ENCODE results near the gene PRKCA.

The PRKCA gene

DNA sequence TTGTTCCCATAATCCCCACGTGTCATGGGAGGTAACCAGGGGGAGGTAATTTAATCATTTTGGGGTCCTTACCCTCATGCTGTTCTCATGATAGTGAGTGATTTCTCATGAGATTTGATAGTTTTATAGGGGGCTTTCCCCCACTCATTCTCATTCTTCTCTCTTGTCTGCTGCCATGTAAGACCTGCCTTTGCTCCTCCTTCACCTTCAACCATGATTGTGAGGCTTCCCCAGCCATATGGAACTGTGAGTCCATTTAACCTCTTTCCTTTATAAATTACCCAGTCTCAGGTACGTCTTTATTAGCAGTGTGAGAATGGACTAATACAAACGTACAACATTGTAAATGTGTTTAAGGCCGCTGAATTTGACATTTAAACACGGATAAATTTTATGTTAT, 37.7 kb upstream of the PRKCA start:
- H3K4me3 ChIP-seq (ENCODE audit: low read length), result no peak overlapping the region
- DNase-seq (ENCODE audit: low read depth), result no peak
- TF ChIP-seq, protein P1, sequence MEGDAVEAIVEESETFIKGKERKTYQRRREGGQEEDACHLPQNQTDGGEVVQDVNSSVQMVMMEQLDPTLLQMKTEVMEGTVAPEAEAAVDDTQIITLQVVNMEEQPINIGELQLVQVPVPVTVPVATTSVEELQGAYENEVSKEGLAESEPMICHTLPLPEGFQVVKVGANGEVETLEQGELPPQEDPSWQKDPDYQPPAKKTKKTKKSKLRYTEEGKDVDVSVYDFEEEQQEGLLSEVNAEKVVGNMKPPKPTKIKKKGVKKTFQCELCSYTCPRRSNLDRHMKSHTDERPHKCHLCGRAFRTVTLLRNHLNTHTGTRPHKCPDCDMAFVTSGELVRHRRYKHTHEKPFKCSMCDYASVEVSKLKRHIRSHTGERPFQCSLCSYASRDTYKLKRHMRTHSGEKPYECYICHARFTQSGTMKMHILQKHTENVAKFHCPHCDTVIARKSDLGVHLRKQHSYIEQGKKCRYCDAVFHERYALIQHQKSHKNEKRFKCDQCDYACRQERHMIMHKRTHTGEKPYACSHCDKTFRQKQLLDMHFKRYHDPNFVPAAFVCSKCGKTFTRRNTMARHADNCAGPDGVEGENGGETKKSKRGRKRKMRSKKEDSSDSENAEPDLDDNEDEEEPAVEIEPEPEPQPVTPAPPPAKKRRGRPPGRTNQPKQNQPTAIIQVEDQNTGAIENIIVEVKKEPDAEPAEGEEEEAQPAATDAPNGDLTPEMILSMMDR (conservative IDR thresholded peaks at IDR 0.05; ENCODE audit: low read depth, low read length), result no peak

DNA sequence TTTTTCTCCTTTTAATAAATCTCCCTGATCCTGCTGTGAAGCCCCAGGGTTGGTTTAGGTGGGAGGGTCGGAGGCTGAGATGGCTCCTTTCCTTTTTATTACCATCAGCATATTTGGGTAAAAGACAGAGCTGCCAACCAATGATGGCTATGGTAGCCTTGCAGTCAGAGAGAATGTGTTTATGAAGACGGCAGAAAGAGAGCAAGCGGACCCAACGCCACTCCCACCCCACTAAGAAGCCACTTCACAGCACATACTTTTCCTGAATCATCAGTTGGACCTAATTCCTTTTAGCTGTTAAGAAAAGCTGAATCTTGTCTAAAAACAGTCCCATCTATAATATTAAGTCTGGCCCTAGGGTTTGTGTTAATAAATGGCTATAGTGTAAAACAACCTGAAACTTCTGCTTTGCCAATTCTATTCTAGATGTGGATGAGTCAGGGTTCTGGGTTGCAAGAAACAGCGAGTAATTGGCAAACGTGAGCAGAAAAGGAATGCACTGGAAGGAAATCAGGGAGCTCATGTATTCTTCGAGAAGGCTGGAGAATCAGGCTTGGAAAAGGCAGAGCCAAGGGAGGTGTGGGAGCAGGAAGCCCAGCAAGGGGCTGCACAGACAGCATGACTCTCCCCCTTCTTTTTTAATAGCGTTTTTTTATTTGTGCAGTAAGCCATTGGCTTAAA, 34.0 kb upstream of the PRKCA start:
- no peak overlapping the region for H3K4me3 ChIP-seq (ENCODE audit: low read length)
- TF ChIP-seq, protein P1 (conservative IDR thresholded peaks at IDR 0.05; ENCODE audit: low read depth, low read length), result no peak
- no peak for DNase-seq (ENCODE audit: low read depth)

DNA sequence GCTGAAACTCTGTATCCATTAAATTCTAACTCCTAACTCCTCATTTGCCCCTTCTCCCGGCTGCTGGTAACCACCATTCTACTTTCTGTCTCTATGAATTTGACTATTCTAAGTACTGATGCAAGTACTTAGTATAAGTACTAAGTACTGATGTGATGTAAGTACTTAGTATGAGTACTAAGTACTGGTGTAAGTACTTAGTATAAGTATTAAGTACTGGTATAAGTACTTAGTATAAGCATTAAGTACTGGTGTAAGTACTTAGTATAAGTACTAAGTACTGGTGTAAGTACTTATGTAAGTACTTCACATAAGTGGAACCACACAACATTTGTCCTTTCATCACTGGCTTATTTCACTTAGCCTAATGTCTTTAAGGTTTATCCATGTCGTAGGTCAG, 32.3 kb upstream of the PRKCA start:
- no peak overlapping the region for H3K4me3 ChIP-seq (ENCODE audit: low read length)
- TF ChIP-seq, protein P1 (conservative IDR thresholded peaks at IDR 0.05; ENCODE audit: low read depth, low read length), result no peak
- no peak for DNase-seq (ENCODE audit: low read depth)

DNA sequence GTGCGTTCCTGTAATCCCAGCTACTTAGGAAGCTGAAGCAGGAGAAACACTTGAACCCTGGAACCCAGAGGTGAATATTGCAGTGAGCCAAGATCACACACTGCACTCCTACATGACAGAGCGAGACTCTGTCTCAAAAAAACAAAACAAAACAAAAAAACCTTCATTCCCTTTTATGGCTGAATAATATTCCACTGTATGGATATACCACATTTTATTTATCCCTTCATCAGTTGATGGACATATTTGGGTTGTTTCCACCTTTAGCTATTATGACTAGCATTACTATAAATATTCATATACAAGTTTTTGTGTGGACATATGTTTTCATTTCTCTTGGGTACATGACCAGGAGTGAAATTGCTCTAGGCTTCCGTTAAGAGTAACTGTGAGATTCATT, 30.9 kb upstream of the PRKCA start:
- H3K4me3 ChIP-seq (ENCODE audit: low read length), result no peak overlapping the region
- DNase-seq (ENCODE audit: low read depth), result no peak
- TF ChIP-seq, protein P1 (conservative IDR thresholded peaks at IDR 0.05; ENCODE audit: low read depth, low read length), result no peak

DNA sequence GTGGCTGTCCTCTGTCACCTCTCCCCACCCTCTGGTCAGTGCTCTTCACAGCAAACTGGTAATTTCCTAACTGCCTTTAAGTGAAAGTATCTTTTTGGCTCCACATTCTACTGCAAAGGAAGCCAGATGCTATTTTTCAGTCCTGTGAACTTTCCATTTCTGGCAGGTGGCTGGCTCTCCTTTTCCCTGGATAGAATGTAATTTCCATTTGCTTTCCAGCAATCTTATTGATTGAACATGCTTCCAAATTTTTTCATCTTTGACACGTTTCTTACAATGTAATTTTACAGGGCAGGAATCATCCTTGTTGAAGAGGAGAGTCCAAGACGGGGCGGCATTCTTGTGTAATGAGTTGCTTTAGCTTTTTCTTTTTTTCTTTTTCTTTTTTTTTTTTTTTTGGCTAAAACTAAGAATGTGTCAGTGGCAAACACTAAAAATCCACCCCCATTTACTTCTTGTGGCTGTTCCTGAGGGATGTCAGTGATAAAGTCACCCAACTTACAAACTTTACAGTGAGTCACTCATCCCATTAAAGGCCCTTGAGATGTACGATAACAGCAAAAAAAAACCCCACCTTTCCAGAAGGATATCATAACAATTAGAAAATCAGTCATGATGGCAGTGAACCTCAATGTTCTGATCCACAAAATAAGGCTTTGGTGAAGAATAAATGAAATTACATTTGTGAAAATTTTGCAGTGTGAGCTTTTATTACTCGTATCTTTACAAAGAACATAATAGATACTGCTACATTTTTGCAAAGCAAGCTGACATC, 29.4 kb upstream of the PRKCA start:
- TF ChIP-seq, protein P1 (conservative IDR thresholded peaks at IDR 0.05; ENCODE audit: low read depth, low read length), result no peak
- no peak overlapping the region for H3K4me3 ChIP-seq (ENCODE audit: low read length)
- no peak for DNase-seq (ENCODE audit: low read depth)

DNA sequence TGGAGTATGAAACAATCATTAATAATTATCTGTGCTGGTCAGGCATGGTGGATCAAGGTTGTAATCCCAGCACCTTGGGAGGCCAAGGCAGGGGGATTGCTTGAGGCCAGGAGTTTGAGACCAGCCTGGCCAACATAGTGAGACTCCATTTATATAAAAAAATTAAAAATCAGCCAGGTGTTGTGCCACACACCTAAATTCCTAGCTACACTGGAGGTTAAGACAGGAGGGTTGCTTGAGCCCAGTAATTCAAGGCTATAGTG, 28.9 kb upstream of the PRKCA start:
- TF ChIP-seq, protein P1 (conservative IDR thresholded peaks at IDR 0.05; ENCODE audit: low read depth, low read length), result no peak
- H3K4me3 ChIP-seq (ENCODE audit: low read length), result no peak overlapping the region
- no peak for DNase-seq (ENCODE audit: low read depth)

DNA sequence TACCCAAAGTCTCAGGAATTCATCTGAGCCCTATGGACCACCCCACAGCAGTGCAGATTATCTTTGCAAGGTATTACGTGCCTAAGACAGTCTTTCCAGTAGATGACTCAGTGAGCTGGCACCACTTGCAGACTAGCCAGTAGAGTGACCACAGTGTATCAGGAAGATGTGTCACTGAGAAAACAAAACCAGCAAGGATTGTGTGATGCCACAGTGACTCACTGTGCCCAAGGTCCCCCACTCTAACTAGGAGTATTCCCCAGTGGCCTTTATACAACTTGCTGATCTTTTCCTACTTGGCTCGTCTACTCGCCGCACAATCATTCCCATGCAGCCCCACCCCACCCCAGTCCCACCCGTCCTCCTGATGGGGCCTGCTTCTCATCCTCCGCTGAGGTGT, 26.8 kb upstream of the PRKCA start:
- peak; percentile 54 for DNase-seq (ENCODE audit: low read depth)
- TF ChIP-seq, protein P1 (conservative IDR thresholded peaks at IDR 0.05; ENCODE audit: low read depth, low read length), result no peak
- H3K4me3 ChIP-seq (ENCODE audit: low read length), result no peak overlapping the region

All from retinal pigment epithelial cell (primary cell).